NCI-H748 (cell line): Measurements from ENCODE around the gene SFPQ.
"Not testable (repeated sequence)": the region's sequence is repeated elsewhere in the genome, so short reads cannot be mapped to it uniquely, and the experiment has no call there.

ENCODE experiments used
- DNase-seq: peaks from one replicate; lab custom pipeline; 2025; ENCODE audit not compliant: unreplicated experiment; lab: John Stamatoyannopoulos, UW

Gene SFPQ, protein sequence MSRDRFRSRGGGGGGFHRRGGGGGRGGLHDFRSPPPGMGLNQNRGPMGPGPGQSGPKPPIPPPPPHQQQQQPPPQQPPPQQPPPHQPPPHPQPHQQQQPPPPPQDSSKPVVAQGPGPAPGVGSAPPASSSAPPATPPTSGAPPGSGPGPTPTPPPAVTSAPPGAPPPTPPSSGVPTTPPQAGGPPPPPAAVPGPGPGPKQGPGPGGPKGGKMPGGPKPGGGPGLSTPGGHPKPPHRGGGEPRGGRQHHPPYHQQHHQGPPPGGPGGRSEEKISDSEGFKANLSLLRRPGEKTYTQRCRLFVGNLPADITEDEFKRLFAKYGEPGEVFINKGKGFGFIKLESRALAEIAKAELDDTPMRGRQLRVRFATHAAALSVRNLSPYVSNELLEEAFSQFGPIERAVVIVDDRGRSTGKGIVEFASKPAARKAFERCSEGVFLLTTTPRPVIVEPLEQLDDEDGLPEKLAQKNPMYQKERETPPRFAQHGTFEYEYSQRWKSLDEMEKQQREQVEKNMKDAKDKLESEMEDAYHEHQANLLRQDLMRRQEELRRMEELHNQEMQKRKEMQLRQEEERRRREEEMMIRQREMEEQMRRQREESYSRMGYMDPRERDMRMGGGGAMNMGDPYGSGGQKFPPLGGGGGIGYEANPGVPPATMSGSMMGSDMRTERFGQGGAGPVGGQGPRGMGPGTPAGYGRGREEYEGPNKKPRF

DNA sequence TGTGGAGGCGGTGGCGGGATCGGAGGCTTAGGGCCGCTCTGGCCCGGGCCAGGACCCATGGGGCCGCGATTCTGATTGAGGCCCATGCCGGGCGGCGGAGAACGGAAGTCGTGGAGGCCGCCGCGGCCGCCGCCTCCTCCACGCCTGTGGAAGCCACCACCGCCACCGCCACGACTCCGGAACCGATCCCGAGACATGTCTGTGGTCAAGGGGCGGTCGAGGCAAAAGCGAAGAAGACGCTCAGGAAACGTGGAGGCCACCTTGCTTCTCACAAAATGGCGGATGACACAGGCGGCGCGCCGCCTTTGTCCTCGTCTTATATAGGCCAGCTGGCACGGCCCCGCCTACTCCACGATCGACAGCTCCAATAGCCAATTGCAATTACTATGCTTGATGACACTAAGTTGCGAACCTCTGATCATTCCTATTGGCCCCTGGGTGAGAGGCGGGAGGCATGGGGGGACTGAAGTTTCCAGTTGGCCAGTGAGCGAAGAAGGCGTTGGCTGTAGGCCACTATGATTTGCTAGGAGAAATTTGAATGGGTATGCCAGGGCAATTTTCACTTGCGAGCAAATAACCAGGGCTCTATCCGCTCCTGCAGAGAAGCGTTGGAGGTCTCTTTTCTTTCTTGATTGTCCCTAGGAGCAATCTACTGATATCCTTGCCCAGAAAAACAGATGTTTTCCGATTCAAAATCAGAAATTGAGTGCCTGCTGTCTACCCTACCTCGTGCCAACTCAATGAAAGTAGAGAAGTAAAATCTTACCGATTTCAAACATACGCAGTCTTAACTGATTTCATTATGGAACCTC is at the start of gene SFPQ:
Gene SFPQ (minus strand): TSS at position 293 of the 812 bp plus-strand sequence. CDS start 96 bp downstream, at position 197.
- DNase-seq, result peak; percentile 97

DNA sequence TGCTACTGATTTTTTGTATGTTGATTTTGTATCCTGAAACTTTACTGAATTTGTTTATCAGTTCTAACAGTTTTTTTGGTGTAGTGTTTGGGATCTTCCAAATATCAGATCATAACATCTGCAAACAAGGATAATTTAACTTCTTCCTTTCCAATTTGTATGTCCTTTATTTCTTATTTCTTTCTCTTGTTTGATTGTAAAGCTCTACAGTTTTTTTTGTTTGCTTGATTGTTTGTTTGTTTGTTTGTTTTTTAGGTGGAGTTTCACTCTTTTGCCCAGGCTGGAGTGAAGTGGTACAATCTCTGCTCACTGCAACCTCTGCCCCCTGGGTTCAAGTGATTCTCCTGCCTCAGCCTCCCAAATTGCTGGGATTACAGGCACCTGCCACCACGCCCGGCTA is 43.8 kb upstream of the SFPQ start:
- DNase-seq, result not testable (repeated sequence)

DNA sequence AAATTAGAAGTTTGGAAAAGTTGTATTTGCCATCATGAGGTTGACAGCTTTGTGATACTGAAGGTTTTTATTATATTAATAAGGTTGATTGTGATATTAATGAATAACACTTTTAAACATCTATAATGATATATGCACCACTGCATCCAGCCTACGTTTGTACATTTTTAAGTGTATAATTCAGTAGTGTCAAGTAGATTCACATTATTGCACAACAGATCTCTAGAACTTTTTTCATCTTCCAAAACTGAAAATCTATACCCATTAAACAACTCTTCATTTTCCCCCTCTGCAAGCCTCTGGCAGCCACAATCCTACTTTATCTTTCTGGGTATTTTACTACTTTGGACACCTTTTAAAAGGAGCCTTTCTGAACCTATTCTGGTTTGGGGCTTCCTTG is 38.3 kb upstream of the SFPQ start:
- DNase-seq, result no peak

DNA sequence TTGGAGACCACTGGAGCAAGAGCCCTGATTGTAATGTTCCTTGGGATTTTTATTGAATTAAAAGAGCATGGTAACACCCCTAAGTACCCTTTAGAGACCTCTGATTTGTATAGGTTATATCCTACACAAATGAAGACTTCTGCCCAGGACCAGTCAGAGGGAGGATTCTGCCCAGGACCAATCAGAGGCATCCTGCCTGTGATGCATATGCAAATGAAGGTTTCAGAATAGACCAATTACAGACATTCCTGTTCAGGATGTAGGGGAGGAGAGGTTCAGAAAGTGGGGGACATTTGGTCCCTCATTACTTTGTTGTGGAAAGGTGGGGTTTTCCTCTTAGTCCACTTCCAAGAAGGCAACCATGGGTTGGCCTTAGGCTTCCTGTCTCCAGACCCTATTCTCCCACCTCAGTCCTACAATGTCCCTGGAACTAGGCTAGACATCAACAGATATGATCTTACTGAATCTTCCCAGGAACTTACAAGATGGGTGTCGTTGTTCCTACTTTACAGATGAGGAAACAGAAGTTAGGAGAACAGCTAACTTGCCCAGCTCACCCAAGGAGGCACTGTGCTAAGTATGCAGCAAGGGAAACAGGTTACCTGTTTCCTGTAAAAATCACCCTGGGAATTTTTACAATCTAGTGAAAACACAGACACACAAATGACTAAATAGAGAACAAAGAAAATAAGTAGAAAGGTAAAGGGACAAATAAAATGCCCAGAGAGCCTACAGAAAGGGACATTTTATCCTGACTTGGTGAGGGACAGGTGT is 36.8 kb upstream of the SFPQ start:
- no peak for DNase-seq

DNA sequence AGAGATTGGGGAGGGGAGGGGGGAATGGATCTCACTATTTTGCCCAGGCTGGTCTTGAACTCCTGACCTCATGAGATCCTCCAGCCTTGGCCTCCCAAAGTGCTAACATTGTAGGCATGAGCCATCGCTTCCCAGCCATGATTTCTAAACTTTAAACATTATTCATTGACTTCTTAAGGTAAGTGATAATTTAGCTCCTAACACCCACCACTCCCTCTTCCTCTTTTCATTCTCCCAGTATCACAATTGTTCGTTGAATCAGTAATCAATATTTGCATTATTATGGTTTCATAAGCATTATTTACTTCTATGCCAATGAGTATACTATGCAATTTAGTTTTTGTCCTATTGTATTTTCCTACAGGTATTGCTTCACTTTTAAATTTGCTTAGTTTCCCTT is 33.6 kb upstream of the SFPQ start:
- DNase-seq, result no peak

DNA sequence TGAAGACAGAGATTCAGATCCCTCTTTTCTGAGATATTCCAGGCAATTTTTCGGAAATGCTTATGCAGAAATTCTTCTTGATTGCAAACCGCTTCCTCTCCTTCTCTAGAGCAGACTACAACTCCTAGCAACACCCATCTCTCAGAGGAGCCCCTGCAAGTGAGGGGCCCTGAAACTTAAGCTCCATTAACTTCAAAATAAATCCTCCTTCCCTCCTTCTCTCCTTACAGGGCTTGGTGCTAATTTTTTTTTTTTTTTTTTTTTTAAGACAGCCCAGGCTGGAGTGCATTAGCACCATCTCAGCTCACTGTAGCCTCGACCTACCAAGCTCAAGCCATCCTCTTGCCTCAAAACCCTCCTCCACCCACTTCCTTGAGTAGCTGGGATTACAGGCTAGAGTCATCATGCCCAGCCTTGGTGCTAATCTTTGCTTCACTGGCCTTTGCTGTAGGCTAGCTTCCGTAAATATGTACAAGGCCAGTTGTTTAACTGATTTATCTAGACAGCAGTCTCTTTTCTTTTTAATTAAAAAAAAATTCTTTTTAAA is 30.2 kb upstream of the SFPQ start:
- no peak for DNase-seq

DNA sequence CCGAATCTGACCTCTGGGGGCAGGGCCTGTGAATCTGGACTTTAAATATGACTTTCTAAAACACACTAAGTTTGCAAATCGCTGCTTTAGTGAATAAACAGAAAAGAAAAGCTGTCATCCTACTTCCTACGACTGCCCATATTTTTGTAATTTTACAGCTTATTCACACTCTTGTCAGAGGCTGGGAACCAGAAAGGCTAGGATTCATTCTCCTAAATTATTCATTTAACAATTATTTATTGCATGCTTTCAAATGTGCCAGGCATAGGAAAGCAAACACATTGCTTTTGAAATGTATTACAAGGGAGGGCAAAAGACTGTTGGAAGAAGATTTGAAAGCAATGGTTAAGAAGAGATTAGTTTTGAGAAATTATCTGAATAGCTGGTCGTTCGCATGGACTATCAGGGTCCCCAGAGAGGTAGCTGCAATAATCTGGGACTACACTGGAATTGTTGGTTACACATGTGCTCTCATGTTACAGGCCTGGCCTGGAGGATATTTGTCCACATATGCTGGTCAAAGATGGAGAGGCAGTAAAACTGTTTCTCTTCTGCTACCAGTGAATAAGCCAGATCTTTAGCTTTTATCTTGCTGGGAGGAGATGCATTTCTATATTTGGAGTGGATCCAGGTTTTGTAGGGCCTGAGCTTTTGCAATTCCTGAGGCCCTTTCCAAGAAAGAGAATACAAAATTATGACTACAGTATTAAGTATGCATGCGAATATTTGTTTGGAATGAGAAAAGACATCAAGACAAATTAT is 29.6 kb upstream of the SFPQ start:
- DNase-seq, result no peak

DNA sequence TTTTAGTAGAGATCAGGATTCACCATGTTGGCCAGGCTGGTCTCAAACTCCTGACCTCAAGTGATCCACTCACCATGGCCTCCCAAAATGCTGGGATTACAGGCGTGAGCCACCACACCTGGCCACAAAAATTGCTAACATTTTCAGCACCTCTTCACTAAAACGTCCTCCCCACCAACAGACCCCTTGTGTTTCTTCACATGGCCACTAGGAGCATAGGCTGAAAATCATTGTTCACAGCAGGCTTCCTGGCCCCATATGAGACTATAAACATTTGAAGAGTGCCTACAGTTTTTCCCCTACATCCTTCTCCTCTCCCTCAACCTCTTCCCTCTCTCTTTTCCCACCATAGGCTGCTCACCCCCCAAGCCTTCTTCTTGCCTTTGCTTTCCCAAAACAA is 28.0 kb upstream of the SFPQ start:
- no peak for DNase-seq

DNA sequence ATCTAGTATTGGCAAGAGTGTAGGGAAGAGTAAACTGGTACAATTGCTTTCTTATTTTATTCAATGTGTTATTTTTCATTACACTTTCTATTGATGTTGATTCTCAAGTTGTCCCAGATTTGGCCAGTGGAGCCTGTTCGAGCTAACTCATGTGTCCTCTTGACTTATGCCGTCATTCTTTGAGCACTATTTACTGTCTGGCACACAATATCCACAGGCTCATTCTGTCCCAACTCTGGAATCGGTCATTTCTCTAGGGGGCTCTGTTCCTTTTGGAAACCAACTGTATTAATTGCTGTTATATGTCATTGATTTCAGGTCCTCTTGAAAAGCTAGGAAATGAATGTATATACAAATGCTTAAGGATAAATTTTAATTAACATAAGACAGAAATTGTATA is 22.4 kb upstream of the SFPQ start:
- DNase-seq, result no peak

DNA sequence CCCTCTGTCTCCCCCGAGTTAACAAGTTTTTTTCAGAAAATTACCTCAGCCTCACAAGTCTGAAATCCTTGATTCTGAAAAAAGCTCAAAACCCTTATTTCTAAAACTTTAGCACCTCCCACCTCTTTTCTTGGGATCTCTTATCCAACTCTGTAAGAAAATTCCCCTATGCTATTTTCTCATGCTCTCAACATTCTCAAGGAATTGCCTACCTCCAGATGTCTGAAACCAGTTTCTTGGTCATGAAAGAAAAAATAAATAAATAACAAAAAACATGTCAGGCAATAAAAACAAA is 18.1 kb upstream of the SFPQ start:
- DNase-seq, result no peak

DNA sequence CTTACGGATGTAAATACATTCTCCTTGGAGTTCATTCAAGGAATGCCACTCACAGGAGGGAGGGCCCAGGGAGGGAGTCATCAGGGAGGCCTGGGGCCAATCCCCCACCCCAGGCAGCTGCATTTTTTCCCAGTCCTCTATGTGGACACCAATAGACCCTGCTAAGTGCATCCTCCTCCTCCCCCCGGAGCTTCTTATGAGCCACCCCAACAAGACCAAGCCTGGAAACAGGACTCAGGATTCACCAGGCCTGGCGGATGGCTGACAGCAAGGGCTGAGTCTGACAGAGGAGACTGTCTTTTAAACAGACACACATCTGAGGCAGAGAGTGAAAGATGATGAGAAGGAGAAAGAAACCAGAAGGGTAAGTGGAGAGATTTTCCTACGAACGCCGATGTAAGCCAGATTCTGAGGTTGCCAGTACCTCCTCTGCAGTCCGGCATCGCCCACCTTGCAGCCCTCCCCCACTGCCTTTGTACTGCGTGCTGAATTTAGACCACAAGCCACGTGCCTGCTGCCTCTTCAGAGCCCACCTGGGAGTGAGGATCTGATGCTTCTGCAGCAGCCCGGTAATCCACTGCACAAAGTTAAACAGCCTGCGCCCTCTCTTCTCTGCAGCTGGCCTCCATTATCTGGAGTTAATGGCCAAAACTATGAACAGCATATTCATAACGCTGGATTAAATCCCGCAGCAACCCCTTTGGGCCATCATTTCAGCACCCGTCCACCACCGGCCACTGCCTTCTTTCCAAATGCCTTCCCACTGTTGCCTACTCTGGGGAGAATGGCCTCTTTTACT is 17.6 kb upstream of the SFPQ start:
- DNase-seq, result no peak

DNA sequence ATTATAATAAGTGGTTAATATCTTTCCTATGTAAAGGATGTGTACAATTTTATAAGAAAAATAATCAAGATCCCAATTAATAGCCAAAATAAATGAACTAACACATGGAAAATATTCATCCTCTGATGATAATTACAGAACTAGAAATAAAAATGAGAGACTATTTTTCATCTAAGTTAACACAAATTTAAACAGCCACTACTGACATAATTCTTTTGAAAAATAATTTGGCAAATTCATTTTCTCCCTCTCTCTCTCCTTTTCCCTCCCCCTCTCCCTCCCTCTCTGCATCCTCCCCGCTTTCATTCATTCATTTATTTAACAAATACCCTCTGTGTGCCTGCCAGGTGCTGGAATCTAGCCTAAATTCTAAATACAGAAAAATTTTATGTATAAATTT is 10.3 kb upstream of the SFPQ start:
- no peak for DNase-seq

DNA sequence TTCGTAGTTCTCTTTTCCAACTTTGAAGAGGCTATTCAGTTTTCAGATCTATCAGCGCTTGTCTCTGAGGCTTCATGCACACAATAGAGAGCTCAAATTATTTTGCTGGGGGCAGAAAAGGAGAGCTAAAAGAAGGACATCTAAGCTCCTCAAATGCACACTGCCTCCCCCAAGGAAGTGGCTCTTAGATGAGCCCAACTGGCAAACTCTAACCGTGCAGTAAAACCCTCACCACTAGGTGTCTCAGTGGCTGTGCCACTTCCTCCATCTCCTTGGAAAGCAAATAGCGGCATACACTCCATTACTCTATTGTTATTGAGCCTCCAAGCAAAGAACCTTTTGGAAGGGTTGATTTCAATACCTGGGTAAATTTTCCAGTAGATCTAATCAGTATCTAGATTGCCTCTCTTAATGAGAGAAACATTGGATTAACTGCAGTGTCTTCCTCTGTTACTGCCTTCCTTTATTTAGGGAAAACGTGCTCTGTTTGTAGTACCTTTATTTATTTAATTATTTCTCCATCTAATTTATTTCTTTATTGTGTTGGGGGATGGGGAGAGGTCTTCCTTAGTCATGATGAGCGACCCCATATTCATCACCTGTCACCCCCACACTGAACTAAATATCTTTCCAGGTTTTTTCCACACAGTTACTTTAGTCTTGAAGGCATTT is 9.2 kb upstream of the SFPQ start:
- DNase-seq, result peak; percentile 82

DNA sequence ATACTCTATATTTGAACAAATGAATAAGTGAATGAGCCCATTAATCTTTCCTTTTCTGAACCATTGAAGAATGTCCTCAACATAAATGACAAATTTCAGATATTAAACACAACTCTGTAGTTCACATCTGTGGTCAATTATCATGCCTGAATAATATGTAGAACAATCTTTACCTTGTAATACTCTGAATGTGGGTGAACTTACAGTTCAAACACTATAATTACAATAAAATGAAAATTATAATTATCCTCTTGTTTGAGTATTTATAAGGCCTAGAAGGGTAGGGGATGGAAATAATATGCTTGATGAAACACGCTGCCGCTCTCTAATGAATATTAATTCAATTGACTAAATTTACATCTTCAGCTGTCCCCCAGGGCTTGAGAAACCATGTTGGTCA is 8.7 kb upstream of the SFPQ start:
- DNase-seq, result no peak

DNA sequence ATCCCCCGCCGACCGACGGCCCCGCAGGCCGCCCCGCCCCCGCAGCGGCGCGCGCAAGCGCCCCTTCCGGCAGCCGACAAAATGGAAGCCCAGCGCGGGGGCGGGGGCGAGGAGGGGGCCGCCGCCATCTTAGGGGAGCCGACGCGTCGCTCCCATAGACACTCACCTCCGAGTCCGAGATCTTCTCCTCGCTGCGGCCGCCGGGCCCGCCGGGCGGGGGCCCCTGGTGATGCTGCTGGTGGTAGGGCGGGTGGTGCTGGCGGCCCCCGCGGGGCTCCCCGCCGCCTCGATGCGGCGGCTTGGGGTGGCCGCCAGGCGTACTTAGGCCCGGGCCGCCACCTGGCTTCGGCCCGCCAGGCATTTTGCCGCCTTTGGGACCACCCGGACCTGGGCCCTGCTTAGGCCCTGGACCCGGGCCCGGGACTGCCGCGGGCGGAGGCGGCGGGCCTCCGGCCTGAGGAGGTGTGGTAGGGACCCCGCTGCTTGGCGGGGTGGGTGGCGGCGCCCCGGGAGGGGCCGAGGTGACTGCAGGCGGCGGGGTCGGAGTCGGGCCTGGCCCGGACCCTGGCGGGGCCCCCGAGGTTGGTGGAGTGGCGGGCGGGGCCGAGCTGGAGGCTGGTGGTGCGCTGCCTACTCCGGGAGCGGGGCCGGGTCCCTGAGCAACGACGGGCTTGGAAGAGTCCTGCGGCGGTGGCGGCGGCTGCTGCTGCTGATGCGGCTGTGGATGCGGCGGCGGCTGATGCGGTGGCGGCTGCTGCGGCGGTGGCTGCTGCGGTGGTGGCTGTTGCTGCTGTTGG is 691 bp downstream of the SFPQ start:
- DNase-seq, result peak; percentile 78

DNA sequence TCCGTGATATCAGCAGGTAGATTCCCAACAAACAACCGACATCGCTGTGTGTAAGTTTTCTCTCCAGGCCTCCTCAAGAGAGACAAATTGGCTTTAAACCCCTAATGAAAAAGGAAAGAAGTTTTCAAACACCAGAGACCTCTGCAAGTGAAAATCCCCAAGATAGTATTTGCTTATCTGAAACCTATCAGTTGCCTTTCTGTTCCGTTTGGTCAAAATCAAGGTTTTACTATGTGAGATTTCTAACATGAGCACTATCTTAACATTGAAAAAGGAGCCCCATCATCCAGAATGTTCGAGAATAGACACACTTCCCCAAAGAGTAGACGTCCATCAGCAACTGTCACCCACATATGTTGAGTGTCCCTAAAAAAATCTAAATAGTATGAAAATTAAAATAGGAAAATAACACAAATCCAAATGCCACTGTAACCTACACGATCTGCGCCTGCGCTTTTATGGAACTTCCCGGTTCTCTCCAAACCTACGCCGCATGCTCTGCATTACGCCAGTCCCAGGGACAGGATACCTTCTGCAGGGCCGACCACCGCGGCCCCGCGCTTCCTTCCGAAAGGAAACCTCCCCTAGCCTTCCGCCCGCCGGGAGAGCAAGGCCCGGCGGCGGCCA is 1.4 kb downstream of the SFPQ start:
- DNase-seq, result no peak

DNA sequence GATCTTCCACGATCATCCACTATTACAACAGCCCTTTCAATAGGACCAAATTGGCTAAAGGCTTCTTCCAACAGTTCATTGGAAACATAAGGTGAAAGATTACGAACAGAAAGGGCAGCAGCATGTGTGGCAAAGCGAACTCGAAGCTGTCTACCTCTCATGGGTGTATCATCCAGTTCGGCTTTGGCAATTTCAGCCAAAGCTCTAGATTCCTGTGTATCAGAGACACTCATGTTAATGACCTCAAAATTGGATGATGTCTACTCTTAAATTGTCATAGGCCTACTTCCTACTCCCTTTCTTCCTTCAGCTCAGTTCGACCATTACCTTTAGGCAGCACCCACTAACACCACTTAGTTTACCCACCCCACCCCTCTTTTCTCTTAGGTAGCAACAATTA is 2.2 kb downstream of the SFPQ start:
- DNase-seq, result no peak
